Ovary (tissue), 3 donors: ENCODE measurements around the gene DHX32.
"Not testable (repeated sequence)": the region's sequence is repeated elsewhere in the genome, so short reads cannot be mapped to it uniquely, and the experiment has no call there.

ENCODE experiments used
- CTCF ChIP-seq, 3 donors: fragments of 450-650 bp in 2 of 3; fragments of 200-600 bp in 1 of 3; IDR thresholded peaks; one replicate each; pipeline versions ENCODE4 v1.5.1 to v1.8.0; 2016 to 2022; ENCODE audit warnings: antibody characterized with exemption in 3 of 3, mild to moderate bottlenecking in 1 of 3
- POLR2A ChIP-seq: fragments of 450-650 bp; IDR thresholded peaks from one replicate; pipeline ENCODE4 v1.6.1; 2017; ENCODE audit warnings: antibody characterized with exemption, mild to moderate bottlenecking, moderate library complexity
- donor health status: DM: no; HTN: no; CAD: no.

GRCh38 chr10:125921643-125922306, 40.7 kb upstream of the DHX32 start:
- TF ChIP-seq POLR2A; CTCF (IDR thresholded peaks at IDR 0.05): not testable (repeated sequence)
